Coronary artery (tissue), 2 donors: ENCODE results near the gene ASRGL1.
"Not testable (repeated sequence)": the region's sequence is repeated elsewhere in the genome, so short reads cannot be mapped to it uniquely, and the experiment has no call there.

Experiments used
- DNase-seq: peaks from one replicate; pipeline ENCODE4 v3.0.0-alpha.2; 2017; ENCODE audit warnings: low spot score
- H3K27ac ChIP-seq, 2 donors: fragments of 200-600 bp; sonication (generic); one replicate each; pipeline ENCODE4 v1.5.1; 2016 to 2019
- H3K4me3 ChIP-seq: fragments of 200-600 bp; sonication (generic); 2 replicates; pipeline ENCODE4 v1.5.1; 2016; ENCODE audit warnings: mild to moderate bottlenecking, moderate library complexity
- CTCF ChIP-seq: fragments of 200-600 bp; sonication (generic); IDR thresholded peaks from one replicate; pipeline ENCODE4 v1.5.1; 2019; ENCODE audit warnings: antibody characterized with exemption

The ASRGL1 gene

GRCh38 chr11:62374801-62375200 lies 37.6 kb downstream of the ASRGL1 start:
- Histone ChIP-seq H3K27ac (no peak overlapping the region), H3K4me3 (no peak overlapping the region)
- TF ChIP-seq CTCF = no peak
- no peak for DNase-seq

- not testable (repeated sequence) for DNase-seq, H3K27ac ChIP-seq, H3K4me3 ChIP-seq
These were observed 41.3 kb downstream of the ASRGL1 start for GRCh38 chr11:62378459-62379063.

GRCh38 chr11:62379586-62379985 lies 42.3 kb downstream of the ASRGL1 start:
- H3K27ac ChIP-seq, DNase-seq: not testable (repeated sequence)

GRCh38 chr11:62380821-62381245 lies 43.6 kb downstream of the ASRGL1 start:
- H3K4me3 ChIP-seq, DNase-seq, H3K27ac ChIP-seq: not testable (repeated sequence)
- peak; percentile 46 for TF ChIP-seq CTCF

More at GRCh38 chr11:62379586-62379985, 42.3 kb downstream of the ASRGL1 start:
- not testable (repeated sequence) for H3K4me3 ChIP-seq

- TF ChIP-seq CTCF = no peak
- H3K27ac ChIP-seq = no peak overlapping the region
- no peak overlapping the region for H3K4me3 ChIP-seq
- no peak for DNase-seq
These were observed 46.6 kb downstream of the ASRGL1 start for GRCh38 chr11:62383822-62384221.

- DNase-seq, H3K27ac ChIP-seq, H3K4me3 ChIP-seq: not testable (repeated sequence)
These were observed 48.8 kb downstream of the ASRGL1 start for GRCh38 chr11:62386083-62386482.

GRCh38 chr11:62387381-62387780 lies 50.1 kb downstream of the ASRGL1 start:
- H3K4me3 ChIP-seq = no peak overlapping the region
- H3K27ac ChIP-seq = no peak overlapping the region
- no peak for TF ChIP-seq CTCF
- DNase-seq = no peak

GRCh38 chr11:62388999-62389398 lies 51.8 kb downstream of the ASRGL1 start:
- no peak for DNase-seq
- no peak for TF ChIP-seq CTCF
- Histone ChIP-seq H3K4me3 (no peak overlapping the region), H3K27ac (no peak overlapping the region)

- no peak overlapping the region for H3K4me3 ChIP-seq
- H3K27ac ChIP-seq = no peak overlapping the region
- no peak for TF ChIP-seq CTCF
- DNase-seq = no peak
These were observed 53.0 kb downstream of the ASRGL1 start for GRCh38 chr11:62390237-62390636.
